SKM-1 treated with dmso at 0.1 percent for 144 hours (cell line): ENCODE data around the gene TOP2A.

Source experiments
- DNase-seq: peaks from one replicate; lab custom pipeline; 2025; ENCODE audit not compliant: unreplicated experiment; lab: John Stamatoyannopoulos, UW

Gene TOP2A, protein sequence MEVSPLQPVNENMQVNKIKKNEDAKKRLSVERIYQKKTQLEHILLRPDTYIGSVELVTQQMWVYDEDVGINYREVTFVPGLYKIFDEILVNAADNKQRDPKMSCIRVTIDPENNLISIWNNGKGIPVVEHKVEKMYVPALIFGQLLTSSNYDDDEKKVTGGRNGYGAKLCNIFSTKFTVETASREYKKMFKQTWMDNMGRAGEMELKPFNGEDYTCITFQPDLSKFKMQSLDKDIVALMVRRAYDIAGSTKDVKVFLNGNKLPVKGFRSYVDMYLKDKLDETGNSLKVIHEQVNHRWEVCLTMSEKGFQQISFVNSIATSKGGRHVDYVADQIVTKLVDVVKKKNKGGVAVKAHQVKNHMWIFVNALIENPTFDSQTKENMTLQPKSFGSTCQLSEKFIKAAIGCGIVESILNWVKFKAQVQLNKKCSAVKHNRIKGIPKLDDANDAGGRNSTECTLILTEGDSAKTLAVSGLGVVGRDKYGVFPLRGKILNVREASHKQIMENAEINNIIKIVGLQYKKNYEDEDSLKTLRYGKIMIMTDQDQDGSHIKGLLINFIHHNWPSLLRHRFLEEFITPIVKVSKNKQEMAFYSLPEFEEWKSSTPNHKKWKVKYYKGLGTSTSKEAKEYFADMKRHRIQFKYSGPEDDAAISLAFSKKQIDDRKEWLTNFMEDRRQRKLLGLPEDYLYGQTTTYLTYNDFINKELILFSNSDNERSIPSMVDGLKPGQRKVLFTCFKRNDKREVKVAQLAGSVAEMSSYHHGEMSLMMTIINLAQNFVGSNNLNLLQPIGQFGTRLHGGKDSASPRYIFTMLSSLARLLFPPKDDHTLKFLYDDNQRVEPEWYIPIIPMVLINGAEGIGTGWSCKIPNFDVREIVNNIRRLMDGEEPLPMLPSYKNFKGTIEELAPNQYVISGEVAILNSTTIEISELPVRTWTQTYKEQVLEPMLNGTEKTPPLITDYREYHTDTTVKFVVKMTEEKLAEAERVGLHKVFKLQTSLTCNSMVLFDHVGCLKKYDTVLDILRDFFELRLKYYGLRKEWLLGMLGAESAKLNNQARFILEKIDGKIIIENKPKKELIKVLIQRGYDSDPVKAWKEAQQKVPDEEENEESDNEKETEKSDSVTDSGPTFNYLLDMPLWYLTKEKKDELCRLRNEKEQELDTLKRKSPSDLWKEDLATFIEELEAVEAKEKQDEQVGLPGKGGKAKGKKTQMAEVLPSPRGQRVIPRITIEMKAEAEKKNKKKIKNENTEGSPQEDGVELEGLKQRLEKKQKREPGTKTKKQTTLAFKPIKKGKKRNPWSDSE (N-terminal part only)

DNA sequence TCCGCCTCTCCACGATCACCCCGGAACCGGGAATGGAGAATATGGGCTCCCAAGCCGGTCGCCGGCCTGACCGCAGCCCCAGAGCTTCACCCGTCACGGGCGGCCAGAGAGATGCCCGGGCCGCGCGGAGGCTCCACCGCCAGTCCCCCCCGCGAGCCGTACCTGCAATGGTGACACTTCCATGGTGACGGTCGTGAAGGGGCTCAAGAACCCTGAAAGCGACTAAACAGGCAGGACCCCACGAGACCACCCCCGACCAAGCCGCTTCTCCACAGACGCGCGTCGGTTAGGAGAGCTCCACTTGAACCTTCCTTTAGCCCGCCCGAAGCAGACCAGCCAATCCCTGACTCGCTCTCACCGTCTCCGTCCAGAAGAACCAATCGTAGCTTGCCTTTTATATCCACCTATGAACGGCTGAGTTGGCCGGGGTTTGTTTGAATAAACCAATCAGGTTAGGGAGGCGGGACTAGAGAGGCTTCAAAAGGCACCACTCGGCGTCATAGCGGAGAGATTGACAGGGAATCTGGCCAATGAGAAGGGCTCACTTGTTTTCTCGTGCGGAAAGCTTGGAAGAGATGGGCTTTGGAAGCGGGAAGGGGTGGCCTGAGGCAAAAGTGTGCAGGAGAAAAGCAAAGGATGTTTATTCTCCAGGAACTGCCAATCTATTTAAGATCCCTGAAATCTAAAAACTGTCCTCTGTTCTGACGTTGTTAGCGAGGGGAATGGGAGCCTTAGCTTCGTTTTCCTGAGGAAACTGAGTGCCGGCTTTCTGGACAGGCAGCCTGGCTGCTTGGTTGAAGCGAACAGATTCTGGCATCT lies at the start of gene TOP2A:
TSS of gene TOP2A (minus strand) at position 288 of the 819 bp plus-strand sequence. CDS start at position 183, 105 bp downstream.
- DNase-seq, result peak; percentile 99

DNA sequence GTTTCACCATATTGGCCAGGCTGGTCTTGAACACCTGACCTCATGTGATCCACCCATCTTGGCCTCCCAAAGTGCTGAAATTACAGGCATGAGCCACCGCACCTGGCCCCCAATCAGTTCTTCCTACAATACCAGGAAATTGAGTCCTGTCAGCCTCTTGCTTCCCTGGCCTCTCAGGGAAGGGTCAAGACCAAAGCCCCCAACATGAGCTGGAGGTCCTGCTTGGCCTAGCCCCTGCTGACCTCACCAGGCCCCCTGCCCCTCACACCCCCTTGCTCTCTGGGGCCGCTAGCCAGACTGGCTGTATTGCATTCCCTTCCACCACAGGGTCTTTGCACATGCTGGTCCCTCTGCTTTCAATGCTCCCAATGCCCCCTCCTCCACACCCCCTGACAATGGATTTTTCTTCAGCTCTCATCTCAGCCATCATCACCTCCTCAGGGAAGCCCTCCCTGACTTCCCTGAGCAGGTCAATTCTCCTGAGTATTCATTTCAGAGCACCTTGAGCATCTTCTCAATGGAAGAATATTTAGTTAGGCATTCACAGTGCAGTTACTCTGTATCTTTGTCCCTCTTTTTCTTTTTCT lies 49.7 kb upstream of the TOP2A start:
- no peak for DNase-seq

GRCh38 chr17:40466298-40466971 lies 48.7 kb upstream of the TOP2A start:
- DNase-seq, result no peak

DNA sequence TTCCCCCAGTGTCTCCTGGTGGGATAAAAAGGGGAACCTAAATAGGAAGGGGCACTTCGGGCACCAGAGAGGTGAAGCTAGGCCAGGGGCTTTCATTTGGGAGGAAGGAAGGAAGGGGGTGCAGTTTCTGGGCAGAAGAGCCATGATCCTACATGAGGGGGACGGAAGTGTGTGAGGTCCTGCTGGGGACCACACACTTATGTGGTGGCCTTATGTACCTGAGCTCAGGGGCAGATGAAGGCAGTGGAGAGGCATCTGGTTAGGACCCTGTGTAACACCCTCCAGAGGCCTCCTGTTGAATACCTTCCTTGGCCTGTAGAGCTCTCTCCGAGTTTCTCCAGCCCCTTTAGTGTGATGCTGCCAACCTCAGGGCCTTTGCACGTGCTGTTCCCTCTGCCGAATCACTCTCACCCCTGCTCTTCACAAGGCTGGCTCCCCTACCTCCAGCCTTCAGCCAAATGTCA lies 46.7 kb upstream of the TOP2A start:
- no peak for DNase-seq

DNA sequence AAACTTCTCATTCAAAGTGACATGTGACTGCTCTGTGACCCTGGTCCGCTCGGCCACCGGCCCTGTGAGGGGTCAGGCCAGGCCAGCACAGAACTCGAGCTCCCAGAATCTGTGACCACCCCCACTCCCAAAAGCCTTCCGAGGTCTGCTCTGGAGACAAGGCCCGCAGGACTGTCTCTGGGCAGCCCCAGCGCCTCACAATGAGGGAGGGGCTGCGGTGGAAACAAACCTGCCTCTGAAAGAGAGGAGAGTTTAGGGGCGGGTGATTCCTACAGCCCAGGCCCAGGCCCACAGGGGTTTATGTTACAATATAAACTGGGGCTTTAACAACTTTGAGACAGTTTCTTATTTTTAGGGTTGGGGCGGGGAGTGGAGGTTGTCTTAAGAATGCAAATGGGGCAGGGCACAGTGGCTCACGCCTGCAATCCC lies 45.4 kb upstream of the TOP2A start:
- DNase-seq, result no peak

DNA sequence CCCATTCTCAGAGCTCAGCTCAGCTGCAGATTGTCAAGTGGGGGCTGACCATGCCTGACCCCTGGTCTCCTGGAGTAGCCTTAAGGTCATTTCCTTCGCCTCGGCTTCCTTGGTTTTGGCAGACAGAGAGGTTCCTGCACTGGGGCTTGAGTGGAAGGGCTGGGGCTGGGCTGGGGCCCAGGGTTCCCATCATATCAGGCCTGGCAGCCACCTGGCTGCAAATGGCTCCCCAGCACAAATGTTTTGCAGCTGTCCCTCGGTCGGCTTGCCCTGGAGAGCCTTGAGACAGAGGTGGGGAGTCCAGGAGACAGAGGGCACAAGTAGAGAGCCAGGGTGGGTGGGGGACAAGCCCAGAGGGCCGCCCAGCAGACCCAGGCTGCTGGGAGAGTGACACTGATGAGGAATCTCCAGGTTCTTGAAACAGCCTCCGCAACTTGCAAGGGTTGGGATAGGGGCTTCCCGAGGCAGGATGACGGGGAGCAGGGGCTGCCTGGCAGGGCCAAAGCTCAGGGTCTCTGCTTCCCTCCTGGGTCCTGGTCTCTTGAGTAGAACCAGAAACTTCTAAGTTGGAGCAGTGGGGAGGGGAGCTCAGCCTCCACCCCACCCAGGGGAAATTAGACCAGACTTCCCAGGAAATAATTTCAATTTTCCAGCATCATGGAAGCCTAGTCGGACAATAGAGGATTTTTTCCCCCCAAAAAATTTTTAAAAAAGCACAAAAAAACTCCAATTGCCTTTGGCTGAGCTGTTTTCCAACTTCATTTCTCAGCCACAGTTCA lies 44.8 kb upstream of the TOP2A start:
- no peak for DNase-seq

DNA sequence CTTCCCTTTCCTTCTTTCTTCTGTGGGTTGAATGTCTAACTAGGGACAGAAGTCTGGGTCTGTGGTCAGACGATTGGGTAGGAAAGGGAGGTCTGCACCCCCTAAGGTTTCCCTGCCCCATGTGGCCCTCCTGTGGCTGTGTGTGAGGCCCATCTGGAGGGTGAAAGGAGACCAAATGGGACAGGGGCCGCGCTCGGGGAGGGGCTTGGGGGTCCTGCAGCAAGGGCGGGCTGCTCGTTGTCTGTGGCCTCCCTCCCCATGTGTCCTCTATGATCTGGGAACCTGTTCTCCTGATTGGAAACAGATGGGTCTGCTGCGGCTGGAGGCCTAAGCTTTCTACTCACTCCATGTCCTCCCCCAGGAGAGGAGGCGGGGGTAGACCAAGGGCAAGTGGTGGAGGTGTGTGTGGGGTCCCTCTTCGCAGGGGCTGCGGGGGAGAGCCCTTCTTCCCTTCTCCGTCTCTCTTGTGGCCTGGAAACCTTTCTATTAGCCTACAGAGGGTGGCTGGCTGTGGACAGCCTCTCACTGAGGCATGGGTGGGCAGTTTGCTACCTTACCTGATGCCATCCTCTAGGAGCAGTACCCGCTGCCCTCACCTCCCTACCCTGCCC lies 44.1 kb upstream of the TOP2A start:
- DNase-seq, result no peak

- no peak for DNase-seq
Measured at GRCh38 chr17:40460968-40461731, 43.5 kb upstream of the TOP2A start.

DNA sequence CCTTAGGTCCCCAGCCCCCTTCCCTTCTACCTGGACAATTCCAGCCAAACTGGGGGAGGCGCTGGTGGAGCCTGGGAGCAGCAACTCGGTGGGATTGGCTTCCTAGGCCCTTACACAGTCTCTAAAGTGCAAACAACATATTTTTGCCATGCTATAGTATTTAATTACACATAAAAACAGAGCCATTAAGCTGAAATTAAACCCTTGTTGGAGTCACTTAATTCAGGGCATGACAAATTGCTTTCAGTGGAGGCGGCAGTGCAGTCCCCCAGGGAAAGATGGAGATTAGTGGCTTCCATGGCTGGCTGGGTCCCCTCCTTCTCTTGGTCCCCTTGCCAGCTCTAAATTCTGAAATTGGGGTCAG lies 42.9 kb upstream of the TOP2A start:
- DNase-seq, result no peak

GRCh38 chr17:40459636-40460603 lies 42.2 kb upstream of the TOP2A start:
- no peak for DNase-seq

DNA sequence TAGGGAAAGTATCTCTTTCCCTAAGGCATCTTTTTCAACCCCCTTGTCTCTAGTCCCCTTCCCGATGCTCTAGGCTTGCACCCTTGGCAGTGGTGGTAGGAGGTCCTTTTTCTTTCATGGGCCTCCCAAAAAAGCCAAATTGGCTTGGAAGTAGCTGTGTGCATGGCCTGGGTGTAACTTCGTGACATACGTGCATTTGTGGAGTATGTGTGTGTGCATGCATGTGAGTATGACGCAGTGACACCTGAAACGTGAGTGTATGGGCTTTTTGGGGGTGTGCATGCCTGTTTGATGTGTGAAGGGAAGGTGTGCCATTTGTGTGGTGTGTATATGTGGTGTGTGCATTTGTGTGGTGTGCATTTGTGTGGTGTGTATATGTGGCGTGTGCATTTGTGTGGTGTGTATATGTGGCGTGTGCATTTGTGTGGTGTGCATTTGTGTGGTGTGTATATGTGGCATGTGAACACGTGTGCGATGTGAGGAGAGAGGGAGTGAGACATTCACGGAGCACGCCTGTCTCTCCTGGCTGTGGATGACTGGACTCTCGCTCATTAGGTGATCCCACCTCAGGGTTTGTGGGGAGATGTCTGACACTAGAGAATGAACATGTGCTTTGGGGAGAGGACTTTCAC lies 41.3 kb upstream of the TOP2A start:
- DNase-seq, result no peak

DNA sequence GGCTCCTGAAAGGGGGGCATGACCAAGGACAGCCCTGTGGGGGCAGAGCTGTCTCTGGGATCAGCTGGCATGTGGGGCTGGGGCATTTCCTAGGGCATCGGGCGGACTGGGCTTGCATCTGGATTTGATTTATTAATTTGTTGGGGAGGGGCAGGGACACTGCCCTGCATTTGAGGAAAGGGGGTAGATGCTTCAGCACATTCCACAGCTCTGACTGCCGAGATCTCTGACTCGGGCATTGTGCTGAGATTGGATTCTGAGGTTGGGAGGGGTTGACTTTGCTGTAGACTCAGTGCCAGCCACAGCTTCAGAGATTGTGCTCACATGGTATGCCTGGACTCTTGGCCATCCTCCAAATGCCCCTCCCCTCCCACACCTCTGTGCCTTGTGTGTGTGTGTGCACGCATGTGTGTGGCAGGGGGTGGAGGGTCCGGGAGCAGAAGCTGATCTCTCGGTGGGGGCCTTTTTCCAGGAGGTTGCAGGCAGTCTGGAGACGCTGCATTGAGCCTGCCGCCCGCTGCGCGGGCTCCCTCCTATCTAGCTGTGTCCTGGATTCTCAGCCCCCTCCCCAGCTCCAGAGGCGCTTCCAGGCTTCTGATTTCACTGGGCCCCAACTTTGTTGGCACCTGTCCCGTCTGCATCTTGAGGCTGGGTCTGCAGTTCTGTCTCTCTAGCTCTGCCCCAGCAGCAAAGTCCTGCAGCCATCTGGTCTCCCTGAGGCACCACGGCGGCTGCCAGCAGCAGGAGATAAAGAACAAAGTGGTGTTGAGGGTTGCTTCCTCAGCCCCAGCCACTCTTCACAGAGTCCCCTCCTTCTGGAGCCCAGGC lies 40.5 kb upstream of the TOP2A start:
- DNase-seq, result no peak

- no peak for DNase-seq
Measured at GRCh38 chr17:40457369-40457768, 39.7 kb upstream of the TOP2A start.

DNA sequence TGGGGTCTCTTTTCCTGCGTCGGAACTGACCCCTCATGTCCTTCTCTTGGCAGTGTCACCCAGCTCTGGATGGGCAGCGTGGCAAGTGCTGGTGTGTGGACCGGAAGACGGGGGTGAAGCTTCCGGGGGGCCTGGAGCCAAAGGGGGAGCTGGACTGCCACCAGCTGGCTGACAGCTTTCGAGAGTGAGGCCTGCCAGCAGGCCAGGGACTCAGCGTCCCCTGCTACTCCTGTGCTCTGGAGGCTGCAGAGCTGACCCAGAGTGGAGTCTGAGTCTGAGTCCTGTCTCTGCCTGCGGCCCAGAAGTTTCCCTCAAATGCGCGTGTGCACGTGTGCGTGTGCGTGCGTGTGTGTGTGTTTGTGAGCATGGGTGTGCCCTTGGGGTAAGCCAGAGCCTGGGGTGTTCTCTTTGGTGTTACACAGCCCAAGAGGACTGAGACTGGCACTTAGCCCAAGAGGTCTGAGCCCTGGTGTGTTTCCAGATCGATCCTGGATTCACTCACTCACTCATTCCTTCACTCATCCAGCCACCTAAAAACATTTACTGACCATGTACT lies 38.8 kb upstream of the TOP2A start:
- DNase-seq, result no peak

DNA sequence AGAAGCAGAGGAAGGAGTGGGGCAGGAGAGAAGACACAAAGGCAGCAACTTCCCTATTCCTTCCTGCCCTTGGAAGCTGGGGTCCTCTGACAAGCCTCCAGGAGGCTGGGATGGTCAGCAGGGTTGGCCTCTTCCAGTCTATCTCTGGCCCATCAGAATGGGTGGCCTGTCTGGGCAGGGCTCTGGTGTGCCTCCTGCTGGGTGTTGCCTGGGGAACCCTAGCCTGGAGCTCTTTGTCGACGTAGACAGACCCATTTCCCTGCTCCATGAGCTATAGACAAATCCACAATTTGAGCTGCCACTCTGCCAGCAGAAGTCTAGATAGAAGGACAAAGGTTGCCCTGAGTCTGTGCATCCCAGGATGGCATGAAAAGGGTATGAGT lies 36.9 kb upstream of the TOP2A start:
- DNase-seq, result no peak
